ENCODE results near the gene CCDC158. TPM values are rescaled to one million over a fixed set of nuclear protein-coding genes. Genes with fewer than 3 reads are reported as not detected.

The CCDC158 gene
- total RNA-seq, 4 donors from 2014 or later = 0.19 TPM; not detected in 3

- no peaks in the 10 kb centered on the region for H3K36me3 ChIP-seq
- H3K9me3 ChIP-seq = no peaks in the 10 kb centered on the region
- whole genome bisulfite sequencing, 2 donors = 87 to 89% methylated on average over 6 of the region's 6 CpGs
- intact Hi-C loops (cut with DNase I) = no loop called here
- peaks cover 0 to 33% (median 0%) of the 10 kb centered on the region in 4 donors for H3K27me3 ChIP-seq
- H3K27ac ChIP-seq = no peak overlapping the region
- no peak for DNase-seq
- no peaks in the 10 kb centered on the region for H3K4me1 ChIP-seq
- no peak overlapping the region for H3K4me3 ChIP-seq
- no peak for TF ChIP-seq POLR2A (IDR thresholded peaks at IDR 0.05)
- no peak for TF ChIP-seq CTCF (IDR thresholded peaks at IDR 0.05)
Measured at GRCh38 chr4:76265631-76266218, 155.2 kb downstream of the CCDC158 start.

Small RNA genes within 50 kb of the gene (small RNA-seq; reads per million reads assigned to genes)
- gene RF00278 (0 reads per million in 4 donors), gene RNU6-1000P (0 reads per million in 4 donors)

Other genes starting within 250 kb of the CCDC158 start
- 10 to 100 TPM; 50.3 to 91.2 (median 72.8) TPM for gene SCARB2, start 207.3 kb downstream of the CCDC158 start, total RNA-seq
- under 1 TPM in 2 of 4 donors, not detected in 2; 0.44 to 0.76 TPM for gene FAM47E, start 169.4 kb downstream of the CCDC158 start, total RNA-seq
- gene STBD1, start 114.4 kb downstream of the CCDC158 start, total RNA-seq = 1 to 10 TPM; 1.8 to 3.8 (median 2.4) TPM
- gene SHROOM3, start 14.1 kb upstream of the CCDC158 start, total RNA-seq = 10 to 100 TPM; 20.3 to 50.9 (median 34.9) TPM